ENCODE results near the gene EPHA3.

EPHA3 gene

GRCh38 chr3:89441141-89441540 lies 333.7 kb downstream of the EPHA3 start:
- no peak for DNase-seq

GRCh38 chr3:89446593-89446992 lies 339.2 kb downstream of the EPHA3 start:
- DNase-seq: no peak

GRCh38 chr3:89447243-89447642 lies 339.8 kb downstream of the EPHA3 start:
- no peak for DNase-seq

GRCh38 chr3:89449086-89449485 lies 341.7 kb downstream of the EPHA3 start:
- DNase-seq: no peak

- DNase-seq: no peak
These were observed 344.6 kb downstream of the EPHA3 start for GRCh38 chr3:89452066-89452465.

- DNase-seq: no peak
These were observed 347.8 kb downstream of the EPHA3 start for GRCh38 chr3:89455240-89455639.

- no peak for DNase-seq
These were observed 360.5 kb downstream of the EPHA3 start for GRCh38 chr3:89467898-89468363.

GRCh38 chr3:89472101-89472500 lies 364.7 kb downstream of the EPHA3 start:
- no peak for DNase-seq

GRCh38 chr3:89474333-89475130 lies 367.1 kb downstream of the EPHA3 start:
- no peak for DNase-seq

- DNase-seq: no peak
These were observed 381.6 kb downstream of the EPHA3 start for GRCh38 chr3:89488800-89489580.

- no peak for DNase-seq
These were observed 382.7 kb downstream of the EPHA3 start for GRCh38 chr3:89490129-89490528.

GRCh38 chr3:89494734-89495133 lies 387.3 kb downstream of the EPHA3 start:
- no peak for DNase-seq

- no peak for DNase-seq
These were observed 396.5 kb downstream of the EPHA3 start for GRCh38 chr3:89503891-89504391.

GRCh38 chr3:89504432-89504831 lies 397.0 kb downstream of the EPHA3 start:
- DNase-seq: no peak

GRCh38 chr3:89506462-89507103 lies 399.2 kb downstream of the EPHA3 start:
- DNase-seq: no peak

- DNase-seq: no peak
These were observed 413.9 kb downstream of the EPHA3 start for GRCh38 chr3:89521328-89521727.

- DNase-seq: no peak
These were observed 414.7 kb downstream of the EPHA3 start for GRCh38 chr3:89522155-89522554.

GRCh38 chr3:89525609-89526008 lies 418.2 kb downstream of the EPHA3 start:
- DNase-seq: no peak

GRCh38 chr3:89527736-89528305 lies 420.4 kb downstream of the EPHA3 start:
- no peak for DNase-seq
